ENCODE data around the gene CTH. TPM values are rescaled to one million over a fixed set of nuclear protein-coding genes. Genes with fewer than 3 reads are reported as not detected.
"Not testable (repeated sequence)": the region's sequence is repeated elsewhere in the genome, so short reads cannot be mapped to it uniquely, and the experiment has no call there.

The CTH gene
- total RNA-seq, 2 experiments from 2014 or later: 30.3 to 36.1 TPM

- no peak for DNase-seq
- CTCF ChIA-PET: interaction anchor here (0.6 kb wide), 1 partner anchor 71 kb away, joined by 4 read pairs; no protein-coding TSS in a partner anchor
- Mint-ChIP-seq H3K27me3 (ENCODE audit: low read depth) (no peaks in the 10 kb centered on the region), H3K9me3 (no peaks in the 10 kb centered on the region), H3K36me3 (ENCODE audit: low read depth) (peaks cover 18% of the 10 kb centered on the region), H3K27ac (no peak overlapping the region), H3K4me3 (no peak overlapping the region), H3K4me1 (ENCODE audit: low read depth) (peaks cover 12% of the 10 kb centered on the region)
- intact Hi-C loops (cut with micrococcal nuclease): no loop called here
Observed at GRCh38 chr1:70415882-70416281, 4.8 kb downstream of the CTH start.

GRCh38 chr1:70418973-70419734, 8.1 kb downstream of the CTH start:
- CTCF ChIA-PET; H3K27me3 Mint-ChIP-seq (ENCODE audit: low read depth); intact Hi-C loops (cut with micrococcal nuclease): not testable (repeated sequence)

DNA sequence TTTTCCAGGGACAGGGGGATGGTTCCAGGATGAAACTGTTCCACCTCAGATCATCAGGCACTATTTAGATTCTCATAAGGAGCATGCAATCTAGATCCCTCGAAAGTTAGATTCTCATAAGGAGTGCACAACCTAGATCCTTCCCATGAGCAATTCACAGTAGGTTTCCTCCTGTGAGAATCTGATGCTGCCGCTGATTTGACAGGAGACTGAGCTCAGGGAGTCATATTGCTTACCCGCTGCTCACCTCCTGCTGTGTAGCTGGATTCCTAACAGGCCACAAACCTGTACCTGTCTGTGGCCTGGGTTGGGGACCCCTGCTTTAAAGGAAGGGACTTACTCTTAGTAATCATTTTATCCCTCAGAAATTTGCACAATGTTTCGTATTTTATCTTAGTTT, 9.3 kb downstream of the CTH start:
- DNase-seq: no peak
- H3K27me3 Mint-ChIP-seq (ENCODE audit: low read depth): no peaks in the 10 kb centered on the region
- no peaks in the 10 kb centered on the region for H3K9me3 Mint-ChIP-seq
- intact Hi-C loops (cut with micrococcal nuclease): no loop called here
- H3K27ac Mint-ChIP-seq: no peak overlapping the region
- no peaks in the 10 kb centered on the region for H3K4me1 Mint-ChIP-seq (ENCODE audit: low read depth)
- peaks cover 16% of the 10 kb centered on the region for H3K36me3 Mint-ChIP-seq (ENCODE audit: low read depth)
- CTCF ChIA-PET: no interaction called here
- H3K4me3 Mint-ChIP-seq: no peak overlapping the region

More at GRCh38 chr1:70418973-70419734, 8.1 kb downstream of the CTH start:
- H3K9me3 Mint-ChIP-seq; H3K27ac Mint-ChIP-seq; DNase-seq; H3K4me3 Mint-ChIP-seq; H3K4me1 Mint-ChIP-seq (ENCODE audit: low read depth): not testable (repeated sequence)
- peaks cover 16% of the 10 kb centered on the region for H3K36me3 Mint-ChIP-seq (ENCODE audit: low read depth)

DNA sequence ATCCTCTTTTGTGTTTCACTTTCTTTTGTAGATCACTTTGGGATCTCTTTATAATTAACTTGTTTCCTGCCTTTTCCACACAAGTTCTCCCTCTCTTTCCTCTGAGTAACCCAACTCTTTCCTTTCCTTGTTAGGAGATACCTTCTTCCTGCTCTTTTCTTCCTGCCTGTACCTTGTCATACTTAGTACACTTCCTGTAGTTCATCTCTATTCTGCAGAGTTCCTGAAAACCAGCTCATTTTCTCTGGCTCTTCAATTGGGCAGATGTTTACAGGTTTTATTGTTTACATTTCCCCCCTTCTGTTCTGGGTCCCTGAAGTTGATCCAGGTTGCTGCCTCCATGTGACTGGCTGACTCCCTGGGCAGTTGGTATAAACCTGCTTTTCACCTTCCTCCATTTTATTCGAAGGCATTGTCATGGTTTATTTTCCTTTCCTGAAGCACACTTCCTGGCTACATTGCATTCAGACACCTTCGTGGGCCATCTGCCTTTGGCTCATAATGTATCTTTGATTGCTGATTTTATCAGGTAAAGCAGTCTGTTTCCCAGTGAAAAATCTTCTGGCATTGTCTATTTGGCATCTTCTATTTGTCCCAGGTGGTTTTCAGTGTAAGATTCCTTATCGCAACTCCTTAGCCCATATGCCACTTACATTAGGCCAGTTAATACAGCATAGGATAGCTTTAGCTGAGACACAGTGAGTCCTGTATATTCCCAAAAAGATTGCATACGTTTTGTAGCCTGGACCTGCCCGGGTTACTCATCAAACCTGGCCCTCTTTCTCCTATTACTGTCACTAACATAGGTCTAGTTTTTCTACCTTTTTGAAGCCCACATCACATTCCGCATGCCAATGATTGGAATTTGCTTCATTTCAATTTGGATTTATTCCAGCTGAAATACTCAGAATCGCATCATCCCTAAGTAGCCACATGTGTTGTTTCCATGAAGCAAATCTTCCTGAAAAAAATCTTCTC, 15.4 kb downstream of the CTH start:
- no peak overlapping the region for H3K4me3 Mint-ChIP-seq
- intact Hi-C loops (cut with micrococcal nuclease): no loop called here
- CTCF ChIA-PET: no interaction called here
- no peaks in the 10 kb centered on the region for H3K4me1 Mint-ChIP-seq (ENCODE audit: low read depth)
- H3K9me3 Mint-ChIP-seq: no peaks in the 10 kb centered on the region
- DNase-seq: no peak
- H3K27me3 Mint-ChIP-seq (ENCODE audit: low read depth): no peaks in the 10 kb centered on the region
- H3K27ac Mint-ChIP-seq: no peak overlapping the region
- H3K36me3 Mint-ChIP-seq (ENCODE audit: low read depth): peaks cover 16% of the 10 kb centered on the region

- CTCF ChIA-PET: no interaction called here
- H3K4me1 Mint-ChIP-seq (ENCODE audit: low read depth): no peaks in the 10 kb centered on the region
- no peak overlapping the region for H3K4me3 Mint-ChIP-seq
- no peak for DNase-seq
- H3K27ac Mint-ChIP-seq: no peak overlapping the region
- H3K27me3 Mint-ChIP-seq (ENCODE audit: low read depth): no peaks in the 10 kb centered on the region
- no peaks in the 10 kb centered on the region for H3K9me3 Mint-ChIP-seq
- intact Hi-C loops (cut with micrococcal nuclease): no loop called here
- peaks cover 24% of the 10 kb centered on the region for H3K36me3 Mint-ChIP-seq (ENCODE audit: low read depth)
Observed at GRCh38 chr1:70427976-70428375, 16.9 kb downstream of the CTH start.

- H3K4me1 Mint-ChIP-seq (ENCODE audit: low read depth): no peaks in the 10 kb centered on the region
- H3K36me3 Mint-ChIP-seq (ENCODE audit: low read depth): peaks cover 26% of the 10 kb centered on the region
- CTCF ChIA-PET: no interaction called here
- no peaks in the 10 kb centered on the region for H3K27me3 Mint-ChIP-seq (ENCODE audit: low read depth)
- intact Hi-C loops (cut with micrococcal nuclease): no loop called here
- no peak overlapping the region for H3K4me3 Mint-ChIP-seq
- H3K9me3 Mint-ChIP-seq: no peaks in the 10 kb centered on the region
- DNase-seq: no peak
- no peak overlapping the region for H3K27ac Mint-ChIP-seq
Observed at GRCh38 chr1:70429219-70429618, 18.2 kb downstream of the CTH start.

DNA sequence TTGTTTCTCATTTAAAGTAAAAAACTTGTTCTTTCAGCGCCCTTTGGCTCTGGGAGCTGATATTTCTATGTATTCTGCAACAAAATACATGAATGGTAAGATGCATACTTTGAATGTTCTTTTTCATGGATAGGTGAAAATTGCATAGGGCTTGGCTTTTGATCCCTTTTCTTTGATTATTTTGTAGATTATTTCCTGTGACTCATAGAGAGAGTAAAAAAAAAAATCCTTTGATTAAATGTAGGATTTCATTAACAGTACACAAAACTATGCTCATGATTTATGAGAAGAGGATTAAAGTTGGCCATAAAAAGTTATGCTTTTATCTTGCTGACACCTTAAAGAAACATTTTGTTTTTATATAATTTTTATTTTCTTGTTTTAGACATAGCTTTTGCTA, 18.7 kb downstream of the CTH start:
- H3K27ac Mint-ChIP-seq: no peak overlapping the region
- no peak for DNase-seq
- CTCF ChIA-PET: no interaction called here
- intact Hi-C loops (cut with micrococcal nuclease): no loop called here
- no peak overlapping the region for H3K4me3 Mint-ChIP-seq
- H3K4me1 Mint-ChIP-seq (ENCODE audit: low read depth): no peaks in the 10 kb centered on the region
- no peaks in the 10 kb centered on the region for H3K27me3 Mint-ChIP-seq (ENCODE audit: low read depth)
- H3K9me3 Mint-ChIP-seq: no peaks in the 10 kb centered on the region
- peaks cover 26% of the 10 kb centered on the region for H3K36me3 Mint-ChIP-seq (ENCODE audit: low read depth)

GRCh38 chr1:70431317-70431716, 20.2 kb downstream of the CTH start:
- Mint-ChIP-seq H3K27me3 (ENCODE audit: low read depth) (no peaks in the 10 kb centered on the region), H3K36me3 (ENCODE audit: low read depth) (peaks cover 28% of the 10 kb centered on the region), H3K9me3 (no peaks in the 10 kb centered on the region), H3K4me3 (no peak overlapping the region), H3K27ac (no peak overlapping the region), H3K4me1 (ENCODE audit: low read depth) (no peaks in the 10 kb centered on the region)
- intact Hi-C loops (cut with micrococcal nuclease): no loop called here
- DNase-seq: no peak
- CTCF ChIA-PET: no interaction called here

GRCh38 chr1:70431874-70432273, 20.8 kb downstream of the CTH start:
- Mint-ChIP-seq H3K4me3 (no peak overlapping the region), H3K27me3 (ENCODE audit: low read depth) (no peaks in the 10 kb centered on the region), H3K4me1 (ENCODE audit: low read depth) (no peaks in the 10 kb centered on the region), H3K9me3 (no peaks in the 10 kb centered on the region), H3K36me3 (ENCODE audit: low read depth) (peaks cover 24% of the 10 kb centered on the region), H3K27ac (no peak overlapping the region)
- intact Hi-C loops (cut with micrococcal nuclease): no loop called here
- CTCF ChIA-PET: no interaction called here
- DNase-seq: no peak

- Mint-ChIP-seq H3K4me1 (ENCODE audit: low read depth) (peaks cover 3% of the 10 kb centered on the region), H3K9me3 (no peaks in the 10 kb centered on the region), H3K4me3 (no peak overlapping the region), H3K27ac (no peak overlapping the region), H3K36me3 (ENCODE audit: low read depth) (peaks cover 31% of the 10 kb centered on the region), H3K27me3 (ENCODE audit: low read depth) (no peaks in the 10 kb centered on the region)
- DNase-seq: no peak
- CTCF ChIA-PET: no interaction called here
- intact Hi-C loops (cut with micrococcal nuclease): no loop called here
Observed at GRCh38 chr1:70434253-70434859, 23.3 kb downstream of the CTH start.

- H3K4me3 Mint-ChIP-seq: no peak overlapping the region
- intact Hi-C loops (cut with micrococcal nuclease): no loop called here
- DNase-seq: no peak
- CTCF ChIA-PET: no interaction called here
- no peaks in the 10 kb centered on the region for H3K9me3 Mint-ChIP-seq
- peaks cover 3% of the 10 kb centered on the region for H3K4me1 Mint-ChIP-seq (ENCODE audit: low read depth)
- no peaks in the 10 kb centered on the region for H3K27me3 Mint-ChIP-seq (ENCODE audit: low read depth)
- H3K27ac Mint-ChIP-seq: no peak overlapping the region
- peaks cover 31% of the 10 kb centered on the region for H3K36me3 Mint-ChIP-seq (ENCODE audit: low read depth)
Observed at GRCh38 chr1:70436622-70437251, 25.7 kb downstream of the CTH start.

- no peak for DNase-seq
- intact Hi-C loops (cut with micrococcal nuclease): no loop called here
- Mint-ChIP-seq H3K9me3 (no peaks in the 10 kb centered on the region), H3K4me3 (no peak overlapping the region), H3K4me1 (ENCODE audit: low read depth) (peaks cover 3% of the 10 kb centered on the region), H3K27me3 (ENCODE audit: low read depth) (no peaks in the 10 kb centered on the region), H3K36me3 (ENCODE audit: low read depth) (peaks cover 18% of the 10 kb centered on the region), H3K27ac (no peak overlapping the region)
- CTCF ChIA-PET: no interaction called here
Observed at GRCh38 chr1:70438529-70438928, 27.5 kb downstream of the CTH start.
